PFSK-1 (cell line): ENCODE results near the gene MEF2D.
A peak's percentile ranks its signal among the peaks of the same experiment; 100 is the strongest.

Source experiments
- FOXP2 ChIP-seq: optimal IDR thresholded peaks from 2 replicates; pipeline ENCODE3; 2011; ENCODE audit warnings: borderline replicate concordance, control low read depth, inconsistent platforms; ENCODE audit not compliant: insufficient read depth; ENCODE audit errors: extremely low read length, extremely low read depth
- POLR2AphosphoS5 ChIP-seq: IDR thresholded peaks from 2 replicates; pipeline ENCODE4 v1.6.1; 2012; ENCODE audit warnings: low read depth, mild to moderate bottlenecking, control low read depth, low read length, moderate library complexity
- REST ChIP-seq, 2 experiments: IDR thresholded peaks; 2 replicates each; pipeline versions ENCODE4 v1.6.1 to v1.8.0; 2011 to 2012; ENCODE audit warnings: low read depth in 2 of 2, low read length in 2 of 2, control low read depth in 1 of 2, inconsistent platforms in 1 of 2, mild to moderate bottlenecking in 1 of 2, moderate library complexity in 1 of 2; ENCODE audit not compliant: insufficient read depth in 1 of 2
- SIN3A ChIP-seq: IDR thresholded peaks from 2 replicates; pipeline ENCODE4 v1.6.1; 2012; ENCODE audit warnings: mild to moderate bottlenecking, low read length, moderate library complexity, borderline replicate concordance; ENCODE audit not compliant: insufficient read depth
- TAF1 ChIP-seq: IDR thresholded peaks from 2 replicates; pipeline ENCODE4 v1.6.1; 2012; ENCODE audit warnings: low read length, control low read depth, borderline replicate concordance; ENCODE audit not compliant: insufficient read depth

MEF2D gene

GRCh38 chr1:156492013-156492590 lies 8.5 kb downstream of the MEF2D start:
- TF ChIP-seq POLR2AphosphoS5 (no peak), REST (IDR thresholded peaks at IDR 0.05; ENCODE audit: insufficient read depth in 1 of 2, low read depth in 2 of 2, low read length in 2 of 2) (no peak), SIN3A (no peak), TAF1 (no peak), FOXP2 (no peak)

GRCh38 chr1:156491151-156491949 lies 9.2 kb downstream of the MEF2D start:
- TF ChIP-seq POLR2AphosphoS5 (no peak), SIN3A (no peak), TAF1 (no peak), FOXP2 (no peak), REST (IDR thresholded peaks at IDR 0.05; ENCODE audit: insufficient read depth in 1 of 2, low read depth in 2 of 2, low read length in 2 of 2) (no peak)

- no peak for TF ChIP-seq TAF1
- peak; percentile 7 for TF ChIP-seq FOXP2
- TF ChIP-seq SIN3A = no peak
Observed at GRCh38 chr1:156490401-156491032, 10.1 kb downstream of the MEF2D start.

GRCh38 chr1:156489935-156490293 lies 10.7 kb downstream of the MEF2D start:
- TF ChIP-seq FOXP2 (no peak), TAF1 (no peak)

- TF ChIP-seq REST (IDR thresholded peaks at IDR 0.05; ENCODE audit: insufficient read depth in 1 of 2, low read depth in 2 of 2, low read length in 2 of 2) = no peak
- no peak for TF ChIP-seq SIN3A
- no peak for TF ChIP-seq TAF1
- TF ChIP-seq FOXP2 = no peak
- TF ChIP-seq POLR2AphosphoS5 = no peak
Observed at GRCh38 chr1:156489166-156489934, 11.2 kb downstream of the MEF2D start.

- TF ChIP-seq REST (IDR thresholded peaks at IDR 0.05; ENCODE audit: insufficient read depth in 1 of 2, low read depth in 2 of 2, low read length in 2 of 2) (no peak), POLR2AphosphoS5 (no peak), SIN3A (no peak), TAF1 (no peak), FOXP2 (no peak)
Observed at GRCh38 chr1:156488566-156489165, 11.9 kb downstream of the MEF2D start.
